Measurements from ENCODE around the gene SPINK13. TPM values are rescaled to one million over a fixed set of nuclear protein-coding genes. Genes with fewer than 3 reads are reported as not detected.
"Not testable (repeated sequence)": the region's sequence is repeated elsewhere in the genome, so short reads cannot be mapped to it uniquely, and the experiment has no call there.

SPINK13 gene
- polyA plus RNA-seq, 4 donors: 0.18 TPM; not detected in 3

GRCh38 chr5:148320011-148320963 lies 51.7 kb downstream of the SPINK13 start:
- Histone ChIP-seq H3K27ac (ENCODE audit: low read depth in 1 of 3, low read length in 2 of 3) (peak overlapping the region in 1 of 3 donors; percentile 33), H3K4me3 (ENCODE audit: low read depth in 1 of 3, low read length in 3 of 3) (peak overlapping the region in 1 of 3 donors; percentile 40)
- not testable (repeated sequence) for FAIRE-seq; H3K9me3 ChIP-seq (ENCODE audit: control insufficient read depth in 2 of 2, insufficient read depth in 1 of 2, low read depth in 1 of 2, low read length in 1 of 2); H3K36me3 ChIP-seq (ENCODE audit: control insufficient read depth in 3 of 3, insufficient read depth in 2 of 3, low read depth in 1 of 3, low read length in 3 of 3); H3K27me3 ChIP-seq (ENCODE audit: control insufficient read depth in 3 of 3, insufficient read depth in 3 of 3, low read length in 3 of 3); H3K4me1 ChIP-seq (ENCODE audit: control insufficient read depth in 3 of 3, insufficient read depth in 2 of 3, low read depth in 1 of 3, low read length in 2 of 3)
- 13 to 54% (median 44%) methylated on average over 36 to 42 of the region's 42 CpGs for WGBS, 3 donors
- DNase-seq: peak in 1 of 2 donors; percentile 35

- FAIRE-seq: no peak
These were observed 64.8 kb downstream of the SPINK13 start for GRCh38 chr5:148333262-148333849.

DNA sequence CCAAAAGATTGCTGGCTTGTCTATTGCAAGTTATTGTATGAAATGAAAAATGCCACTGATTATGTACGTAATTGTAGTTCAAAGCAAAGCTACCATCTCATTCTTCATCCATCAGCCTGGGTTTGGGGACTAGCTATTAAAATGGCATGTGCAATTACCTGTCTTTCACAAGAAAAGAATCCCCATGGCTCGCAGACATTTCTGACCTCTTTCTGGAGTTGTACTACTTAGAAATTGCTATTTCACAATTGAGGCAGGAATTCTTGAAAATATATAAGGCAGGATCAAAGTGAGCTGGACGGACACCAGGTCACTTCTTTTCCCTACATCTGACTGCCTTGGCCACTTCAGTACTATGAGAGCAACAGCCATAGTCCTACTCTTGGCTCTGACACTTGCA lies 66.7 kb downstream of the SPINK13 start, which contains the start of gene SPINK9:
Gene SPINK9 (plus strand): TSS at position 301 of the 400 bp plus-strand sequence. CDS start 55 bp downstream, at position 356.
- 84 to 94% (median 85%) methylated on average over 3 of the region's 3 CpGs for WGBS, 3 donors
- no peak within 1 kb of the TSS for H3K4me3 ChIP-seq (ENCODE audit: low read depth in 1 of 3, low read length in 3 of 3)

More at GRCh38 chr5:148333262-148333849, 64.8 kb downstream of the SPINK13 start:
- peaks cover 0 to 4% of the 10 kb centered on the region in 2 donors for H3K9me3 ChIP-seq (ENCODE audit: control insufficient read depth in 2 of 2, insufficient read depth in 1 of 2, low read depth in 1 of 2, low read length in 1 of 2)
- WGBS, 3 donors: 87 to 92% (median 90%) methylated on average over 4 of the region's 4 CpGs
- H3K27me3 ChIP-seq (ENCODE audit: control insufficient read depth in 3 of 3, insufficient read depth in 3 of 3, low read length in 3 of 3): no peaks in the 10 kb centered on the region
- H3K4me1 ChIP-seq (ENCODE audit: control insufficient read depth in 3 of 3, insufficient read depth in 2 of 3, low read depth in 1 of 3, low read length in 2 of 3): no peaks in the 10 kb centered on the region
- no peak overlapping the region for H3K27ac ChIP-seq (ENCODE audit: low read depth in 1 of 3, low read length in 2 of 3)
- no peak for DNase-seq
- H3K36me3 ChIP-seq (ENCODE audit: control insufficient read depth in 3 of 3, insufficient read depth in 2 of 3, low read depth in 1 of 3, low read length in 3 of 3): no peaks in the 10 kb centered on the region
- no peak overlapping the region for H3K4me3 ChIP-seq (ENCODE audit: low read depth in 1 of 3, low read length in 3 of 3)

More for the DNA sequence above, 66.7 kb downstream of the SPINK13 start, which contains the start of gene SPINK9:
- DNase-seq (no peak), FAIRE-seq (no peak)
- H3K27me3 ChIP-seq (ENCODE audit: control insufficient read depth in 3 of 3, insufficient read depth in 3 of 3, low read length in 3 of 3): no peaks in the 10 kb centered on the region
- H3K27ac ChIP-seq (ENCODE audit: low read depth in 1 of 3, low read length in 2 of 3): no peak within 1 kb of the TSS
- peaks cover 0 to 4% of the 10 kb centered on the region in 2 donors for H3K9me3 ChIP-seq (ENCODE audit: control insufficient read depth in 2 of 2, insufficient read depth in 1 of 2, low read depth in 1 of 2, low read length in 1 of 2)
- no peaks in the 10 kb centered on the region for H3K4me1 ChIP-seq (ENCODE audit: control insufficient read depth in 3 of 3, insufficient read depth in 2 of 3, low read depth in 1 of 3, low read length in 2 of 3)
- H3K36me3 ChIP-seq (ENCODE audit: control insufficient read depth in 3 of 3, insufficient read depth in 2 of 3, low read depth in 1 of 3, low read length in 3 of 3): no peaks in the 10 kb centered on the region

Other genes with a start within 250 kb of the SPINK13 start
- 1 to 10 TPM in 1 of 4 donors, under 1 TPM in 3; 0.53 to 1.1 (median 0.78) TPM for gene SPINK5, start 204.8 kb upstream of the SPINK13 start, polyA plus RNA-seq
- gene SPINK14, start 100.2 kb upstream of the SPINK13 start, polyA plus RNA-seq: not detected
- not detected for gene SPINK6, start 65.8 kb upstream of the SPINK13 start, polyA plus RNA-seq
- gene MARCOL, start 30.3 kb upstream of the SPINK13 start, polyA plus RNA-seq: under 1 TPM in 1 of 4 donors, not detected in 3; 0.09 TPM
- gene SPINK7, start 43.6 kb downstream of the SPINK13 start, polyA plus RNA-seq: under 1 TPM in 2 of 4 donors, not detected in 2; 0.32 to 0.43 TPM
- under 1 TPM in 1 of 4 donors, not detected in 3; 0.13 TPM for gene SPINK9, start 66.8 kb downstream of the SPINK13 start, polyA plus RNA-seq
- gene FBXO38, start 115.2 kb downstream of the SPINK13 start, polyA plus RNA-seq: 10 to 100 TPM; 13.5 to 38.8 (median 15.2) TPM